ENCODE measurements around the gene MBTD1.
"Not testable (repeated sequence)": the region's sequence is repeated elsewhere in the genome, so short reads cannot be mapped to it uniquely, and the experiment has no call there.

Gene MBTD1

DNA sequence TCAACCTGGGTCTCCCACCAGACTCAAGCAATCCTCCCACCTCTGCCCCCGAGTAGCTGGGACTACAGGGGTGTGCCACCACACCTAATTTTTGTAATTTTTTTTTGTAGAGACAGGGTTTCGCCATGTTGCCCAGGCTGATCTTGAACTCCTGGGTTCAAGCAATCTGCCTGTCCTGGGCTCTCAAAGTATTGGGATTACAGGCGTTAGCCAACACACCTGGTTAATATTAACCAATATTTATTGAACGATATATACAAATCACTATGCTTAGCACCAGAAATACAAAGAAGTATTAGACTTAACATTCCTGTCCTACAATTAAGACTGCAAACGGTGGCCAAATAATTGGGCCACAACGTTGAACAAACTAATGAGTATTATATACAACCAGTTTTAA lies 4.2 kb downstream of the MBTD1 start:
- DNase-seq (ENCODE audit: low spot score), result no peak

DNA sequence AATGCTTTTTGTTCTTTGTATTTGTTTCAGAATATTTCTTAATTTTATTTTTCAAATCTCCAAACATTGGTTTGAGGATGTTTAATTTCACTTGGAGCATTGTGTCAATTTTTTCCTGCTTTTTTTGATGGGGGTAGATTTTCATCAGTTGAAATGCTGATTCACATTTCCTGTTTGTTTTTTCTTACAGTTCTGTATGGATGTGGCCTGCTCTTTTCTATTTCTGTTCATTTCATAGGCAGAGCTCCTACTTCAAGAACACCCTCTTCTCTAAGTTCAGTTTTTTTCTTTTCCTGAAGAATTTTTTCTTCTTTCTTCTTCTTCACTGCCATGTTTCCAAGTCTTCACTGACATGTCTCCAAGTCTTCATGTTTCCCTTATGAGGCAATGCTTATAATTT lies 8.8 kb downstream of the MBTD1 start:
- DNase-seq (ENCODE audit: low spot score), result no peak

DNA sequence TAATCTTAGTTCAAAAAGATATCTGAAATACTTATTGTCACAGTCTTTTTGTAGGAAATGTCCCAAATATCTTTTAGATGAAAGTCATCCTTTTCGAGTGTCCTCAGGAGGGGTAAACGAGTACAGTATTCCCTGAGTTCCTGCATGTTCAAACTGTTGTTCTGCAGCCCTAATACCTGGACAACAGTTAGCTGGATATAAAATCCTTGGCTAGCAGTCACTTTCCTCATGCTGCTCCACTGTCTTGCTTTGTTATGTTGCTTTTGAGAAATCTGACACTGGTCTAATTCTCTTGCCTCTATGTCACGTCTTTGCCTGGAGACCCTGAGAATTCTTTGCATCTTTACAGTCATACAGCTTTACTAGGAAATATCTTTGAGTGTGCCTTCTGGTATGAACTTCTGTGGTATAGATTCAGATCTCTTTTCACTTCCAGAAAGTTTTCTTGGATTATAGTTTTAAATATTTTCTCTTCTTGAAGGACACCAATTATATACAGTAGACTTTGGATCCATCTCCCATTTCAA lies 9.5 kb downstream of the MBTD1 start:
- DNase-seq (ENCODE audit: low spot score), result no peak

DNA sequence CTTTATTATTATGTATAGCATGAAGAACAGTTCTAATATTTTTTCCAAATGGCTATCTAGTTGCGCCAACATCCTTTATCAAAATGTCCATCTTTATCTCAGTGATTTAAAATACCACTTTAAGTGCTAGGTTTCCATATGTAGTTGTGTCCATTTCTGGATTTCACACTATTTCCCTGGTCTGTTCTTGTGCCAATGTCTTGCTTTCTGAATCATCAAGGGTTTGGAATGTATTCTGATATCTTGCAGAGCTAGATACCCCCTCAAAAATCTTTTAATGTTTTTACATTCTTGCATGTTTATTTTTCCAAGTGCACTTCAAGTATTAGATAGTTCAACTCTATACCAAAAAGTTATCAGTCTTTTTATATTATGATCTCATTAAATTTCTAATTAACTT lies 14.3 kb downstream of the MBTD1 start:
- DNase-seq (ENCODE audit: low spot score), result no peak

DNA sequence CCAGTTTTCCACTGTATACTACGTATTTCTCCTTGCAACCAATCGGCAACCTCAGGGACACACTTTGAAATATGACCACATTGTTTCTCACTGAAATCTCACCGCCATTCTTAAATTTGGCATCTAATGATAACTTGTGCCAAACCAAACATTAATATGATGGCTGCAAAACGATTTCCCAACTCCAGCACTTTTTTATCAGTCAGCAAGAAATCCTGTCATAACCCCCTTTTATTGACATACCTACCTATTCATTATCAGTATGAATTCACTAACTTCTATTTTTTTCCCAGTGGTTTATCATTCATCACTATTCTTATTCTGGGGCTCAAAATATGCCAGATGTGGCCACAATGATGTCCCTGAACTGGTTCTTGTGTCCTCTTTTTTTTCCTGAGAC lies 15.8 kb downstream of the MBTD1 start:
- DNase-seq (ENCODE audit: low spot score), result no peak

DNA sequence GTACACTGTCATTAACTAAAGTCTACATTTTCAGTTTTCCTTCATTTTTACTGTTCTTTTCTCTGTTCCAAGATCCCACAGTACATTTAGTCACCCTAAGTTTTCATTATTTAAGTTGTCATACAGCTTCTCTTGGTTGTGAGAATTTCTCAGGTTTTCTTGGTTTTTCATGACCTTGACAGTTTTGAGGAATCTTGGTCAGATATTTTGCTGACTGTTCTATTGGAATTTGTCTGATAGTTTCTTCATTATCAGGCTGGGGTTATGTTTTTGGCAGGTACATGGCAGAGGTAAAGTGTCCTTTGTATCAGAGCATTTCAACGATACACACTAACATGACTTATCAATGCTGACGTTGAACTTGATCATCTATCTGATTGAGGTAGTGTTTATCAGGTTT lies 19.6 kb downstream of the MBTD1 start:
- DNase-seq (ENCODE audit: low spot score), result no peak

DNA sequence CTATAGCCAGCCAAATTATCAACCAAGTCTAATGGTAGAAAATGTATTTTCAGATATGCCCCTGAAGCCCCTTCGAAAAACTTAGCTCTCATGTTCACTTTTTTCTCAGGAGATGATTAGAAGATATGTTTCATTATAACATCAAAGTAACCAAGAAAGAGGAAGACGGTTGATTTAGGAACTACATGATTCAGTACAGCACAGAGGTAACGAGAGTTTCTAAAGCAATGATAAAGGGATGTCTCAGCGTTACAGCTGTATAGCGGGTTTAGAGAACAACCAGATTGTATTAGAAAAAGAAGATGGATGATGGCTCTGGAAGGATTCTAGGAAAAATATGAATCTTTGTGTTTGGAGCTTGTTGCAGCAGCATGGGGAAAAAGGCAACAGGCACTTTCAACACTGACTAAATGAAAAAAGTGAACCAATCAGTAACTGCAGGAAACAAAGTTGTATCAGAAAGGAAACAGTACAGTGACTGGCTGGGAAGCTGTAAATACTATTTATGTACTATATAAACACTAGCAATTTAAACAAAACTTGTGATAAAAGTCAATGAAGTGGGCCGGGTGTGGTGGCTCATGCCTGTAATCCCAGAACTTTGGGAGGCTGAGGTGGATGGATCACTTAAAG lies 21.5 kb downstream of the MBTD1 start:
- no peak for DNase-seq (ENCODE audit: low spot score)

DNA sequence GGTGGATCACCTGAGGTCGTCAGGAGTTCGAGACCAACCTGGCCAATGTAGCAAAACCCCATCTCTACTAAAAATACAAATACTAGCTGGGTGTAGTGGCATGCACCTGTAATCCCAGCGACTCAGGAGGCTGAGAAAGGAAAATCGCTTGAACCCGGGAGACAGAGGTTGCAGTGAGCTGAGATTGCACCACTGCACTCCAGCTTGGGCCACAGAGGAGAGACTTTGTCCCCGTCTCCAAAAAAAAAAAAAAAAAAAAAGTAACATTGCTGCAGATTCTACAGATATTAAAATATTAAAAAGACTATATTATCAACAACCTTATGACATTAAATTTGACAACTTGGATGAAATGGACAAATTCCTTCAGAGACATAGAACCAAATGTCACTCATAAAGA lies 25.7 kb downstream of the MBTD1 start:
- no peak for DNase-seq (ENCODE audit: low spot score)

DNA sequence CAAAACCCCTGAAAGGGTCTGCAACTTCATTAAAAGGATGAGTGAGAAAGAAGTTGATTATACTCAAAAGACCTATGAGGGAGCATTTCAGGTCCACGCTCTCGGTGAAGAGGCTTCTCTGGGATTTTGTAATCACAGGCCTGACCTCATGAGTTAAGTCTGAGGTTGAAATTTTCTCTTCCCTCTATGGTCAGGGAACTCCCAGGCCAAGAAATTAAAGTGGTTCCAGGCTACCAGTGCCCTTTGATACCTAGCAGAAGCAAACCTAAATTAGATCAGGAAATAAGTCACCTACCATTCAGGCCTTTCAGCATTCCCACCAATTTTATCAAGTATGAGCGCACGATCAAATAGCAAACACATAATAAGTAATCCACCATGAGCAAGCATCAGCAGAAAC lies 27.9 kb downstream of the MBTD1 start:
- no peak for DNase-seq (ENCODE audit: low spot score)

DNA sequence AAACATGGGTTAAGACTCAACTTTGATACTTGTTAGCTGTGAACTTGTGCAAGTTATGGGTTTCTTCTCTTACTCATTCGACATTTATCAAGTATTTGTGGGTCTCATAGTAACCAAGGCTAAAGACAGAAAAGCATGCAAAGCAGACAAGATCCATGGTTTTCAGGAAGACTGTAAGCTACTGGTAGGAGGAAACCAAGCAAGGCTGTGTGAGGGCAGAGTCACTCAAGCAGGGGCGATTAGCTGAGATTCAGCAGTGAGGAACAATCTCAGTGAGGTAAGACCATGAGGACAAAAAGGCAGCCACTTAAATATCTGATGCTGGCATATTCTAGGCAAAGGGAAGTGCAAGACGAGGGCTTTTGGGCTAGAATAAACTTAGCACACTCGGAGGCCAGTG lies 29.5 kb downstream of the MBTD1 start:
- no peak for DNase-seq (ENCODE audit: low spot score)

DNA sequence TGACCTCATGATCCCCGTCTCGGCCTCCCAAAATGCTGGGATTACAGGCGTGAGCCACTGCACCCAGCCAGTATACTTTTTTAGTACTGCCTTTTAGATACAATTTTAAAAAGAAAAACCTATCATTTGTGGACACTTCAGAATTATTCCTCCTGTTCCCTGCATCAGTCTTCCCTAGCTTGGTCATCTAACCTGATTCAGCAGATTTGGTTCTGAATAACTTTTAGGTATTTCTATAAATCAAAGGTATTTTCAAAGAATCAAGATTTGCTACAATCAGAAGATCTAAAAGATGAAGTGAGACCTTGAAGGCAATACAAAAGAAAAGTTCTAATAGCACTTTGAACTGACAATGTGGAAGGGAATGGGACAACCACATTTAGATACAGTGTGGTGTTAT lies 30.0 kb downstream of the MBTD1 start:
- no peak for DNase-seq (ENCODE audit: low spot score)

DNA sequence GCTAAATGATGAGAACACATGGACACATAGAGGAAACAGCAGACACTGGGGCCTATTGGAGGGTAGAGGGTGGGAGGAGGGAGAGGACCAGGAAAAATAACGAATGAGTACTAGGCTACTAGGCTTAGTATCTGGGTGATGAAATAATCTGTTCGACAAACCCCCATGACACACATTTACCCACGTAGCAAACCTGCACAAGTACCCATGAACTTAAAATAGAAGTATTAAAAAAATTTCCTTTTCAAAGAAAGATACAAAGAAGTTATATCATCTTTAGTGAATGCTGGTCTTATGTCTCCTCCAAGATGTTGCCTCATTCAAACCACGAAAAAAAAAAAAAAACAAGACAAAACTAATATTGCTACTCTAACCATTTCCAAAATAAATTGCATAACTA lies 31.7 kb downstream of the MBTD1 start:
- DNase-seq (ENCODE audit: low spot score), result no peak

DNA sequence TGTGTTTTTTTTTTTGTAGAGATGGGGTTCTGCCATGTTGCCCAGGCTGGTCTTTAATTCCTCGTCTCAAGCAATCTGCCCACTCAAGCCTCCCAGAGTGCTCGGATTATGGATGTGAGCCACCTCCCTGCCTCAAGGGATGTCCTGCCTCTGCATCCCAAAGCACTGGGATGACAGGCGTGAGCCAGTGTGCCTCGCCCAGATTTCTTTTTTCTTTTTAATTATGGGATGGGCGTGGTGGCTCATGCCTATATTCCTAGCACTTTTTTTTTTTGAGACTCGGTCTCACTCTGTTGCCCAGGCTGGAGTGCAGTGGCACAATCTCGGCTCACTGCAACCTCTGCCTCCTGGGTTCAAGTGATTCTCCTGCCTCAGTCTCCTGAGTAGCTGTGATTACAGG lies 34.3 kb downstream of the MBTD1 start:
- DNase-seq (ENCODE audit: low spot score), result not testable (repeated sequence)

DNA sequence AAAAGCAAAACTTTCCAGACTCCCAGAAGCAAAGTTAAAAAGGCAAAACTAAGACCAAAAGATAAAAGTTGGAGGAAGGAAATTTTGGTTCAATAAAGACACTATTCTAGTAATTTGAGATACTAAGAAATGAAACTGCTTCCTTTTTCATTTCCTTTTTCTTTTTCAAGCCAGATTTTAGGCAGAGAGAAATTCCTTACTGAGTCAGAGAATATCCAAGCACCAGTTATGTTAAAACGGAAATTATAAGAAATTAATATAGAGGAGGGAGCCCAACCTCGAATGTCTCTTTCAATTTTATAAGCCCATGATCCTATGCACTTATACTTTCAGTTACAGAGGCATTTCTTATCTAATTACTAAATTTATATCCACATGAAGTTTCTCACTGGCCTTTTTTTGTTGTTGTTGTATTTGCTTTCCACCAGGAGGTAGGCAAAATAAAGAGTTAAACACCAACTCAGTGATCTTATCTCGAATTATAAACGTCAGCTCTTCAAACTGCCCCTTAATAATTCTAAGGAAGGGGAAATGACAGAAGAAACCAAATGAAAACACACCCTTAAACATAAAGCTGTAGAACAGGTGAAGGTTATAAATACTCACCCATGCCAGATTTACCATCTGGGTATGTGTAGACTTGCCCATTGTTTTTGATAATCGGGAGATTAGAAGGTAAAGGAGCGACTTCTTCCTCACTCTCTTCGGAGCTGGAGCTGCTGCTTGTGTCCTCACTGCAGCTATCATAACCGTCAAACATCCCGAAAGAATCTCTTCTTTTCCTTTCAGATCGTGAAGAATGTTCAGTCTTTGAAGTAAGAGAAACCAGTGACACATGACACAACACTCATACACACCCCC lies 35.2 kb downstream of the MBTD1 start:
- DNase-seq (ENCODE audit: low spot score), result no peak

DNA sequence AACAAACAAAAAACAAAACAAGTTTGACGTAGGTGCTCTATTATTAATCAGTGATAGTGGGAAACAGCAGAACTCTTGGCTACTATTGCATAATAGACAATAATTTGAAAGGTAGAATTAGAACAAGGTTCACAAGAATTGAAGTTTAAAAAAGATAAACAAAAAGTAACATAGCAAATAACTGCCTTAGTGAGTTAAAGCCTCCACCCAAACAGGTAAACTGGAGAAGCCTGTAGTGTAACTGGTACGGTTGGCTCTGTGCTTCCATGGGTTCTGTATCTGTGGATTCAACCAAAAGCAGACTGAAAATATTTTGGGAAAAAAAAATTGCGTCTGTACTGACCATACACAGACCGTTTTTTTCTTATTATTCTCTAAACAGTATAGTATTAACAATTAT lies 38.5 kb downstream of the MBTD1 start:
- DNase-seq (ENCODE audit: low spot score), result no peak

DNA sequence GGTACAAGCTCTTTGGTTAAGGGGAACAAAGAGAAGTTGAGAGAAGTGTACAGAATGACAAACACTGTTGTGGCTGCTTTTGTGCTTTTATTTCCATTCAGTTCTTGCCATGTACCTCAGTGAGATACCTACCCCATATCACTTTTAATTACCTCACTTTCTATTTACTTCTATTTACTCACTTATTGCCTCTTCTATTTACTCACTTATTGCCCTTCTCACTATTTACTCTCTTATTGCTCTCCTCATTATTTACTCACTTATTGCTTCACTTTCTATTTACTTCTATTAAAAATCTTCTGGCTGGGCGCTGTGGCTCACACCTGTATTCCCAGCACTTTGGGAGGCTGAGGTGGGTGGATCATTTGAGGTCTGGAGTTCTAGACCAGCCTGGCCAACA lies 41.9 kb downstream of the MBTD1 start:
- no peak for DNase-seq (ENCODE audit: low spot score)

DNA sequence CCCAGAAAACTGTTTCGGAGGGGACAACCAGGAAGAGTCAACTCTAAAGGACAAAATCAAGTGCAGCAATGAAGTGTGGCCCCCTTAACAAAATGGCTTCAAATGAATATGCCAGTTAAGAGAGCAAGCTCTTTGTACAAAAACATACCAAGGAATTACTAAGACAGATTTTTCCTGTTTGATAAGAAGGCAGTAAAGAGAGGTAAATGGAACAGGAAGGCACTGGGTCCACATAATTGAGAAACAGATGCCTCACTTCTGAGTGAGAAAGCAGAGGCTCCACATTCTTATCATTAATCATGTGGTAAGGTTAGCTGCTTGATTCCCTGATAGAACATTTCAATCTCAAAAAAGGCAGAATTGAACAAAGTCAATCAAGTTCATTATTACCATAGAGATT lies 44.9 kb downstream of the MBTD1 start:
- DNase-seq (ENCODE audit: low spot score), result no peak

DNA sequence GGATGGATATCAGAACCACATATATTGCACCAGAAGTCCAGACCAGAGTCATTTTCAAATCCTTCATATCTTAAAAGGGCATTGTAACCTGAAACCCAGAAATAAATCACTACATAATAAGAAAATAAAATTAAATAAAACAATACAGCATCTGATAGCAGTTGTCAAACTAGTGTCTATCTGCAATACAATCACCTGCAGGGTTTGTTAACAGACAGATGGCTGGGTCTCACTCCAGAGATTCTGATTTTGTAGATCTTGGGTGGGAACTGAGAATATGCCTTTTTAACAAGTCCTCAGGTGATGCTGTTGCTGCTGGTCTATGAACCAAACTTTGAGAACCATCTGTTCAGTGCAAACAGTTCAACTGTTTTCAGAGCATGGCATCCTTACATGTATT lies 56.0 kb downstream of the MBTD1 start:
- DNase-seq (ENCODE audit: low spot score), result no peak

DNA sequence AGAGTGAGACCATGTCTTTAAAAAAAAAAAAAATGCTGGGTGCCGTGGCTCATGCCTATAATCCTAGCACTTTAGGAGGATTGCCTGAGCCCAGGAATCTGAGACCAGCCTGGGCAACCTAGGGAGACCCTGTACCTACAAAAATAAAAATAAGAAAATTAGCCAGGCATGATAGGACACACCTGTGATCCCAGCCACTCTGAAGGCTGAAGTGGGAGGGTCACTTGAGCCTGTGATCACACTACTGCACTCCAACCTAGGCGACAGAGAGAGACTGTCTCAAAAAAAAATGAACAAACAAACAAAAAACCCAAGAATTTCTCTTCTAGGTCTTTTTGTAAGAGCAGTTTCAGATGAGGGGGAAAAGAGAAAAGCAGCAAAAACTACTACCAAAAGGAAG lies 59.0 kb downstream of the MBTD1 start:
- no peak for DNase-seq (ENCODE audit: low spot score)

DNA sequence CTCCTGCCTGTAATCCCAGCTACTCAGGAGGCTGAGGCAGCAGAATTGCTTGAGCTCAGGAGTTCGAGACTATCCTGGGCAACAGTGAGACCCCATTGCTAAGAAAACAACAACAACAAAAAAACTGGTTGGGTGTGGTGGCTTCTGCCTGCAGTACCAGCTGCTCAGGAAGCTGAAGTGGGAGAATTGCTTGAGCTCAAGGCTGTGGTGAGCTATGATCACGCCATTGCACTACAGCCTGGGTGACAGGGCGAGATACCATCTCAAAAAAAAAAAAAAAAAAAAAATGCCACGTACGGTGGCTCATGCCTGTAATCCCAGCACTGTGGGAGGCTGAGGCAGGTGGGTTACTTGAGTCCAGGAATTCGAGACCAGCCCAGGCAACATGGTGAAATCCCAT lies 59.6 kb downstream of the MBTD1 start:
- no peak for DNase-seq (ENCODE audit: low spot score)

DNA sequence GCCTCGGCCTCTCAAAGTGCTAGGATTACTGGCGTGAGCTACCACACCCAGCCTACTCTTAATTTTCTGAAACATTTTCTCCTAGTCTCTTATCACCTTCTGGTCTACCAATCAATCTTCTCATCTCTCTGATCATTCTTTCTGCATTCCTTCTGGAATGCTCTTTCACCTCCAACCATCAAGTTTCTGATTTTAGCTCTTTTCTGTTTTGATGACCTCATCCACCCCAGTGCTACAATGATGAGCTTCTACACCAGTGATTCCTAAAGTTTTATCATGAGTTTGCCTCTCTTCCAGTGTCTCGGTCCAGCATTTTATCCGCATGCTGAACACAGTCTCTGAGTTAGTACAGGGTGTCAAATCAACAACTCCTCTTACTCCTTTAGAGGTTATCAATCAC lies 62.1 kb downstream of the MBTD1 start:
- DNase-seq (ENCODE audit: low spot score), result no peak

DNA sequence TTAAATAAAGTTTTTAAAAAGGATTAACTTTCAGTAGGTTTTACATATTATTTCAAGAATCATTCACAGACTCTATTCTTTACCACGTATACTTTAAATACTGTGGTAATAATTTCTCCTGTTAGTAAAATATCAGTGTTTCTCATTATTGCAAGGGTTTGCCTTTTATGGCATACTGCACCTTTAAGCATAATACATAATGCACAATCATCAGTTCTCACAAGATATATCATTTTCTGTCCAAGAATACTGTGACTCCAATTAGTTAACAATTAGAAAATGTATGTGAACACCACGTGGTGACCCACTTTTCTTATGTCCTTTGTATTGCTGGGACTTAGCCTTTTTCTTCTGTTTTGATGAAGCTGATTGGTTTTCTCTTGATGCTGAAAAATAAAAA lies 68.0 kb downstream of the MBTD1 start:
- DNase-seq (ENCODE audit: low spot score), result no peak

DNA sequence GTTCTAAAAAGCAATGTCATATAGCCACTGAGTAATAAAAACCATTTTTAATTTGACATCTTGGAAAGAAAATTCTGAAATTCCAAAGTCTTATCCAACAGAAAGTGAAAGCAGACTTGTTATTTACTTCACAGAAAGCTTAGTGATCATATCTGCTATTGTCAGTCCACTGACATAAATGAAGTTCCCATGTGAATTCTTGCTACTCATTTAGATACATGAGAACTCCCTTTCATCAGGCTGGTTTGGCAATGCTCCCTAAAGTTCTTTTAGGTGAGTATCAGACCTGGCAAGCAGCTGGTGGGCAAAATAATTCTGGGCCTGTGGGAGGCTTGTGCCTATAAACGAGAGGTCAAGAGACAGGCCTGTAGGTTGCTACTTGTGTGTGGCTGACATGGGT lies 70.2 kb downstream of the MBTD1 start:
- DNase-seq (ENCODE audit: low spot score), result no peak

DNA sequence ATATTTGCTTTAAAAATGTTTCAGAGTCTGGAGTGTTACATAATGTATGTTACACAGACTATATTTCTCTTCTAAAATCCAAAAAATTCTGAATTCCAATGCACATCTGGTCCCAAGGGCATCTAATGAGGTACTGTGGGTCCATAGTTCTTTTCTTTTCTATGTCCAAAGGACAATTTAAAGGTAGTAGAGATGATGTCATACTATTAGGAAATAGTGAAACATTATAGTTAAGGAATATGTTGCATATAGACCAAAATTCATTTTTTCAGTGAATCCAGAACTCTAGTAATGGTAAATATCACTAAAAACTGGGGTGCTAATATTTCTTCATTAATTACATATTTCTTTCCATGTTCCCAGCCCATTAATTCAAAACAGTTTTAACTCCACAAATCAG lies 70.7 kb downstream of the MBTD1 start:
- DNase-seq (ENCODE audit: low spot score), result no peak
